H1 (cell line): Measurements from ENCODE around the gene ZNF644. TPM values are rescaled to one million over a fixed set of nuclear protein-coding genes. Genes with fewer than 3 reads are reported as not detected.

Source experiments
- CBX5 ChIP-seq: fragments of 300-800, 300-1000 bp; sonication (generic); IDR thresholded peaks from 2 replicates; pipeline ENCODE4 v1.7.1; 2016; ENCODE audit warnings: antibody characterized with exemption, low read length, low read depth
- CTBP2 ChIP-seq: IDR thresholded peaks from 2 replicates; pipeline ENCODE4 v1.7.0; 2011; ENCODE audit warnings: borderline replicate concordance, mild to moderate bottlenecking, moderate library complexity, mixed read lengths, low read length; ENCODE audit not compliant: insufficient read depth, insufficient read length
- KDM5A ChIP-seq: fragments of 200-600 bp; IDR thresholded peaks from 2 replicates; pipeline ENCODE4 v1.7.1; 2012; ENCODE audit warnings: mild to moderate bottlenecking, low read length, inconsistent platforms, mixed read lengths
- SAP30 ChIP-seq: fragments of 300-600 bp; sonication (generic); IDR thresholded peaks from 2 replicates; pipeline ENCODE4 v1.7.1; 2012; ENCODE audit warnings: low read length, moderate library complexity, mild to moderate bottlenecking, inconsistent platforms; ENCODE audit not compliant: insufficient read depth, insufficient replicate concordance
- polyA plus RNA-seq, 7 experiments: library from polyadenylated mRNA; depleted of rRNA in 3 of 7; stranded (reverse) in 5 of 7; unstranded in 2 of 7; fragments of >200 nt in 5 of 7; fragments of 200-250 nt in 2 of 7; gene quantifications; 1 replicate in 5 of 7; 2 replicates in 1 of 7; 4 replicates in 1 of 7; pipeline versions ENCODE4 v1.2.1 to v1.2.3, GENCODE V29; 2011 to 2013; ENCODE audit warnings: missing spikeins in 2 of 7, mixed read lengths in 2 of 7
- total RNA-seq: library from RNA; stranded (reverse); fragmentation: NEBNext Ultra II Directional; extraction: Animal tissue kit (Norgen Biotek cat#: 25700); gene quantifications from 2 replicates; pipeline ENCODE4 v1.2.1, GENCODE V29; 2021

The ZNF644 gene
- total and polyA plus RNA-seq, 2 of the 8 experiments (the other 6 are each of a cell fraction or from before 2014, with no cell fraction given) = 14.5 to 93.5 TPM

DNA sequence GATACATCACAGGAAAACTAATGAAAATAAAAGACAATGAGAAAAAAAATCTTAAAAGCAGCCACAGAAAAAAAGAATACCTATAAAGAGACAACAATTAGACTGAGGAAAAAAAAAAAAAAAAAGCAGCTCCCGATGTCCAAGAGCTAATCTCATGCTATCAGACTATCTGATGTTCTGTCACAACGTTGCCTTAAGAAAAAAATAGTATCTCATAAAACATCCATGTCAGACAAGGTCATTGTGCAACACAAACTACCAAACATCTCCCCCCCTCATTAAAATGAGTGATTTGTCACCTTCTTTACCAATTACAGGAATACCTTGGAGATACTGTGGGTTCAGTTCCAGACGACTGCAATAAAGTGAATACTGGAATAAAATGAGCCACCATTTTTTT, 68.9 kb downstream of the ZNF644 start (continued):
- TF ChIP-seq KDM5A (no peak), CBX5 (no peak), CTBP2 (no peak), SAP30 (no peak)
